ENCODE data around the gene SSBP3. TPM values are rescaled to one million over a fixed set of nuclear protein-coding genes. Genes with fewer than 3 reads are reported as not detected.

SSBP3 gene
- total and polyA plus RNA-seq, 2 experiments from 2014 or later, result 47.4 to 68.6 TPM

DNA sequence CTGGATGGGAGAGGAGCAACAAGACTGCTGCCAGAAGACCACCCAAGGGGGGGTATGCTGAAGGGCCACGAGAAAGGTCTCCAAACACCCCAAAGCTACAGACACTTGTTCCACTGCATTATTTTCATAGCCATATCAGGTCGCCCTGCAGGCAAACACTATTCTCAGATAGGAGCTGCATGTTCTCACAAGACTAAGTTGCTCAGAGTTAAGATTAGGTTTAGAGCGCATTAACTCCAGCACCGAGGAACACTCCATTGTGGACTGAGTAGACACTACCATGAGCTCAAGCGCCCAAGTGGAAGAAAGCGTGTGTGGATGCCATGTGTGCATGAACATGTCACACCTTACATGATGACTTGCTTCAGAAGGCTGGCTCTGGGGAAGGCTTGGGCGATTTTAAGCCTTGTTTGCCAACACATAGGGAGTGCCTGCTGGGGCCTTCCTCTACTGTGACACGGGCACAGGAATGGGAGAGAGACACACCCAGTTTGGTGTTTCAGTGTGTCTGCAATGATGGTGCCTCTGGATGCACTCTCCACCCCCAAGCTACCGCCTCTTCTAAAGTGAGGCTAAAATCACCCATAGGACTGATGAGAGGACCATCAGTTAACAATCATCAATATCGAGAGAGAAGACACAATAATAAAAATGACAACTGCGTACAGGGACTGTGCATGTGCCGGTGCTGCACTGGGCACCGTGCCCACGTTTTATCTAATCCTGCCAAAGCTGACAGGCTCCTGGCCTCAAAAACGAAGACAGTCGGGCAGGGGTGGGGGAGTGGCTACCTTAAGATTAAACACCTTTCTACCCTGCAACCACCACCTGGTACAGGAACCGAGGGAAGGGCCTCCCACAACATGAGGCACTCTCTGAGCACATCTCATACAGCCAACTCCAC lies 34.9 kb downstream of the SSBP3 start:
- H3K36me3 Mint-ChIP-seq (ENCODE audit: low read depth), result peaks cover 18% of the 10 kb centered on the region
- H3K36me3 ChIP-seq (ENCODE audit: insufficient read depth), result no peaks in the 10 kb centered on the region
- no peak overlapping the region for H3K27ac Mint-ChIP-seq
- no peaks in the 10 kb centered on the region for H3K9me3 Mint-ChIP-seq
- H3K79me2 ChIP-seq (replicated peaks; ENCODE audit: insufficient read depth), result peaks cover 99% of the 10 kb centered on the region
- H4K20me1 ChIP-seq (replicated peaks; ENCODE audit: insufficient read depth), result peaks cover 32% of the 10 kb centered on the region
- H3K27me3 Mint-ChIP-seq (ENCODE audit: insufficient read depth, low read depth, poor library complexity), result peaks cover 12% of the 10 kb centered on the region
- no peak overlapping the region for H3K4me2 ChIP-seq
- TF ChIP-seq NANOG (IDR thresholded peaks at IDR 0.05; ENCODE audit: borderline replicate concordance) (no peak), ZNF331 (CRISPR knock-in tag; IDR thresholded peaks at IDR 0.05; ENCODE audit: low read depth) (no peak), EZH2phosphoT487 (IDR thresholded peaks at IDR 0.05; ENCODE audit: unreplicated experiment) (no peak), EZH2 (IDR thresholded peaks at IDR 0.05; ENCODE audit: low read depth, unreplicated experiment) (no peak), JUNB (IDR thresholded peaks at IDR 0.05; ENCODE audit: unreplicated experiment) (no peak), POLR2AphosphoS5 (IDR thresholded peaks at IDR 0.05; ENCODE audit: low read depth) (no peak), ZNF114 (CRISPR knock-in tag; IDR thresholded peaks at IDR 0.05) (no peak), CREB1 (CRISPR knock-in tag; IDR thresholded peaks at IDR 0.05; ENCODE audit: low read depth) (no peak), STAT1 (IDR thresholded peaks at IDR 0.05; ENCODE audit: unreplicated experiment) (no peak), REST (IDR thresholded peaks at IDR 0.05; ENCODE audit: unreplicated experiment) (no peak)
- TF ChIP-seq, protein P1, sequence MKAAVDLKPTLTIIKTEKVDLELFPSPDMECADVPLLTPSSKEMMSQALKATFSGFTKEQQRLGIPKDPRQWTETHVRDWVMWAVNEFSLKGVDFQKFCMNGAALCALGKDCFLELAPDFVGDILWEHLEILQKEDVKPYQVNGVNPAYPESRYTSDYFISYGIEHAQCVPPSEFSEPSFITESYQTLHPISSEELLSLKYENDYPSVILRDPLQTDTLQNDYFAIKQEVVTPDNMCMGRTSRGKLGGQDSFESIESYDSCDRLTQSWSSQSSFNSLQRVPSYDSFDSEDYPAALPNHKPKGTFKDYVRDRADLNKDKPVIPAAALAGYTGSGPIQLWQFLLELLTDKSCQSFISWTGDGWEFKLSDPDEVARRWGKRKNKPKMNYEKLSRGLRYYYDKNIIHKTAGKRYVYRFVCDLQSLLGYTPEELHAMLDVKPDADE (IDR thresholded peaks at IDR 0.05), result no peak
- TF ChIP-seq, protein P2, sequence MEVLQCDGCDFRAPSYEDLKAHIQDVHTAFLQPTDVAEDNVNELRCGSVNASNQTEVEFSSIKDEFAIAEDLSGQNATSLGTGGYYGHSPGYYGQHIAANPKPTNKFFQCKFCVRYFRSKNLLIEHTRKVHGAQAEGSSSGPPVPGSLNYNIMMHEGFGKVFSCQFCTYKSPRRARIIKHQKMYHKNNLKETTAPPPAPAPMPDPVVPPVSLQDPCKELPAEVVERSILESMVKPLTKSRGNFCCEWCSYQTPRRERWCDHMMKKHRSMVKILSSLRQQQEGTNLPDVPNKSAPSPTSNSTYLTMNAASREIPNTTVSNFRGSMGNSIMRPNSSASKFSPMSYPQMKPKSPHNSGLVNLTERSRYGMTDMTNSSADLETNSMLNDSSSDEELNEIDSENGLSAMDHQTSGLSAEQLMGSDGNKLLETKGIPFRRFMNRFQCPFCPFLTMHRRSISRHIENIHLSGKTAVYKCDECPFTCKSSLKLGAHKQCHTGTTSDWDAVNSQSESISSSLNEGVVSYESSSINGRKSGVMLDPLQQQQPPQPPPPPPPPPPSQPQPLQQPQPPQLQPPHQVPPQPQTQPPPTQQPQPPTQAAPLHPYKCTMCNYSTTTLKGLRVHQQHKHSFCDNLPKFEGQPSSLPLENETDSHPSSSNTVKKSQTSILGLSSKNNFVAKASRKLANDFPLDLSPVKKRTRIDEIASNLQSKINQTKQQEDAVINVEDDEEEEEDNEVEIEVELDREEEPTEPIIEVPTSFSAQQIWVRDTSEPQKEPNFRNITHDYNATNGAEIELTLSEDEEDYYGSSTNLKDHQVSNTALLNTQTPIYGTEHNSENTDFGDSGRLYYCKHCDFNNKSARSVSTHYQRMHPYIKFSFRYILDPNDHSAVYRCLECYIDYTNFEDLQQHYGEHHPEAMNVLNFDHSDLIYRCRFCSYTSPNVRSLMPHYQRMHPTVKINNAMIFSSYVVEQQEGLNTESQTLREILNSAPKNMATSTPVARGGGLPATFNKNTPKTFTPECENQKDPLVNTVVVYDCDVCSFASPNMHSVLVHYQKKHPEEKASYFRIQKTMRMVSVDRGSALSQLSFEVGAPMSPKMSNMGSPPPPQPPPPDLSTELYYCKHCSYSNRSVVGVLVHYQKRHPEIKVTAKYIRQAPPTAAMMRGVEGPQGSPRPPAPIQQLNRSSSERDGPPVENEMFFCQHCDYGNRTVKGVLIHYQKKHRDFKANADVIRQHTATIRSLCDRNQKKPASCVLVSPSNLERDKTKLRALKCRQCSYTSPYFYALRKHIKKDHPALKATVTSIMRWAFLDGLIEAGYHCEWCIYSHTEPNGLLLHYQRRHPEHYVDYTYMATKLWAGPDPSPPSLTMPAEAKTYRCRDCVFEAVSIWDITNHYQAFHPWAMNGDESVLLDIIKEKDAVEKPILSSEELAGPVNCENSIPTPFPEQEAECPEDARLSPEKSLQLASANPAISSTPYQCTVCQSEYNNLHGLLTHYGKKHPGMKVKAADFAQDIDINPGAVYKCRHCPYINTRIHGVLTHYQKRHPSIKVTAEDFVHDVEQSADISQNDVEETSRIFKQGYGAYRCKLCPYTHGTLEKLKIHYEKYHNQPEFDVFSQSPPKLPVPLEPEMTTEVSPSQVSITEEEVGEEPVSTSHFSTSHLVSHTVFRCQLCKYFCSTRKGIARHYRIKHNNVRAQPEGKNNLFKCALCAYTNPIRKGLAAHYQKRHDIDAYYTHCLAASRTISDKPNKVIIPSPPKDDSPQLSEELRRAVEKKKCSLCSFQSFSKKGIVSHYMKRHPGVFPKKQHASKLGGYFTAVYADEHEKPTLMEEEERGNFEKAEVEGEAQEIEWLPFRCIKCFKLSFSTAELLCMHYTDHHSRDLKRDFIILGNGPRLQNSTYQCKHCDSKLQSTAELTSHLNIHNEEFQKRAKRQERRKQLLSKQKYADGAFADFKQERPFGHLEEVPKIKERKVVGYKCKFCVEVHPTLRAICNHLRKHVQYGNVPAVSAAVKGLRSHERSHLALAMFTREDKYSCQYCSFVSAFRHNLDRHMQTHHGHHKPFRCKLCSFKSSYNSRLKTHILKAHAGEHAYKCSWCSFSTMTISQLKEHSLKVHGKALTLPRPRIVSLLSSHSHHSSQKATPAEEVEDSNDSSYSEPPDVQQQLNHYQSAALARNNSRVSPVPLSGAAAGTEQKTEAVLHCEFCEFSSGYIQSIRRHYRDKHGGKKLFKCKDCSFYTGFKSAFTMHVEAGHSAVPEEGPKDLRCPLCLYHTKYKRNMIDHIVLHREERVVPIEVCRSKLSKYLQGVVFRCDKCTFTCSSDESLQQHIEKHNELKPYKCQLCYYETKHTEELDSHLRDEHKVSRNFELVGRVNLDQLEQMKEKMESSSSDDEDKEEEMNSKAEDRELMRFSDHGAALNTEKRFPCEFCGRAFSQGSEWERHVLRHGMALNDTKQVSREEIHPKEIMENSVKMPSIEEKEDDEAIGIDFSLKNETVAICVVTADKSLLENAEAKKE (CRISPR knock-in tag; IDR thresholded peaks at IDR 0.05), result no peak
- peaks cover 7% of the 10 kb centered on the region for H3F3A ChIP-seq (replicated peaks; ENCODE audit: low read depth)
- no peaks in the 10 kb centered on the region for H3K27me3 ChIP-seq (ENCODE audit: insufficient read depth)
- H3K4me3 ChIP-seq, result no peak overlapping the region
- no peak overlapping the region for H2AFZ ChIP-seq
- no peak overlapping the region for H3K4me3 Mint-ChIP-seq
- peaks cover 87% of the 10 kb centered on the region for H3K4me1 Mint-ChIP-seq
- H3K9me2 ChIP-seq (ENCODE audit: insufficient read depth), result 0 out of 2 replicates have a peak, but pooled peaks cover 2% of the 10 kb centered on the region
- H3K27ac ChIP-seq (ENCODE audit: low read depth), result no peak overlapping the region
- no peak for ATAC-seq
- no peak for DNase-seq (ENCODE audit: low spot score)
- H3K4me1 ChIP-seq (ENCODE audit: insufficient read depth), result peaks cover 64% of the 10 kb centered on the region
